Activated naive CD8-positive, alpha-beta T cell treated with anti-CD3 and anti-CD28 coated beads, Interleukin-2, amount 50 U/mL, for 24 hours (primary cell): ENCODE data around the gene RCOR1.
"Not testable (repeated sequence)": the region's sequence is repeated elsewhere in the genome, so short reads cannot be mapped to it uniquely, and the experiment has no call there.

Experiments
- ATAC-seq: fragments of 150-1000 bp; cut with Tn5 transposase; one replicate; pipeline ENCODE4 v1.10.0; 2021
- DNase-seq: peaks from one replicate; pipeline ENCODE4 v3.0.0; 2021
- H3K27ac Mint-ChIP-seq: one replicate; pipeline ENCODE4 v1.8.0; 2021; ENCODE audit warnings: mild to moderate bottlenecking, mixed read lengths
- H3K27me3 Mint-ChIP-seq: one replicate; pipeline ENCODE4 v1.8.0; 2021; ENCODE audit warnings: mixed read lengths
- H3K36me3 Mint-ChIP-seq: one replicate; pipeline ENCODE4 v1.8.0; 2021; ENCODE audit warnings: low read depth, mixed read lengths
- H3K4me1 Mint-ChIP-seq: one replicate; pipeline ENCODE4 v1.8.0; 2021; ENCODE audit warnings: mixed read lengths
- H3K4me3 Mint-ChIP-seq: one replicate; pipeline ENCODE4 v1.8.0; 2021; ENCODE audit warnings: mild to moderate bottlenecking, moderate library complexity, mixed read lengths
- H3K9me3 Mint-ChIP-seq: one replicate; pipeline ENCODE4 v1.8.0; 2021; ENCODE audit warnings: mixed read lengths

The RCOR1 gene

DNA sequence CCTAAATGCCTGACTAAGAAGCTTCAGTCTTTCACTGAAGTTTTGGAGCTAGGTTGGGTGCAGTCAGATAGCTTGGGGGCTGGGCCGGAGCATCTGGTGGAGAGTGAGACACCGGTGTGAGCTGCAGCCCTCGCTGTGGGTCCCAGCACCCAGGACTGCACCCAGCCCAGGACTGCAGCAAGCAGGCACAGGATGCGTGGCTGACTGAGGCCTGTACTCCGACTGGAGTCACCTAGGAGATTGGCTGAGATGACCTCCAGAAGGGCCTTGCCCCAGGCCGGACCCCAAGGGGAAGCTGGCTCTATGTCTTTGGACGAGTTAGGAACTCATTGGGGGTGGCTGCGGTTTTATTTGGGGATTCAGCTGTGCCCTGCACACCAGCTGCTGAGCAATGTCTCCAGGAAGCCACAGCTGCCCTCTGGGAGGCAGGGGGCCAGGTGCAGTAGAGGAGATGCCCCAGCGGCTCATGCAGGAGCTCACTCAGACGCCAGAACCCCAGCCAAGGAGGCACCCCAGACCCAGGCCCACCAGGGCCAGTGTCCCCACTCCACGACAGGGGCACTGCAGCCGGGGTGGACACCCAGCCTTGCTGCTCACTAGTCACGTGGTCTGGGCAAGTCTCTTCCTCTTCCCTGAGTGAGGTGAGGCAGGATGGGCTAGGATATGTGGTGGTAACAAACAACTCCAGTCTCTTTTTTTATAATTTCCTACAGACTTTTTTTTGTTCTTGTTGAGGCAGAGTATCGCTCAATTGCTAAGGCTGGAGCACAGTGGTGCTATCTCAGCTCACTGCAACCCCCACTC, 31.8 kb upstream of the RCOR1 start:
- Mint-ChIP-seq H3K9me3 (no peaks in the 10 kb centered on the region), H3K4me1 (peaks cover 6% of the 10 kb centered on the region), H3K4me3 (no peak overlapping the region), H3K36me3 (no peaks in the 10 kb centered on the region), H3K27me3 (no peaks in the 10 kb centered on the region), H3K27ac (no peak overlapping the region)
- no peak for ATAC-seq
- no peak for DNase-seq

DNA sequence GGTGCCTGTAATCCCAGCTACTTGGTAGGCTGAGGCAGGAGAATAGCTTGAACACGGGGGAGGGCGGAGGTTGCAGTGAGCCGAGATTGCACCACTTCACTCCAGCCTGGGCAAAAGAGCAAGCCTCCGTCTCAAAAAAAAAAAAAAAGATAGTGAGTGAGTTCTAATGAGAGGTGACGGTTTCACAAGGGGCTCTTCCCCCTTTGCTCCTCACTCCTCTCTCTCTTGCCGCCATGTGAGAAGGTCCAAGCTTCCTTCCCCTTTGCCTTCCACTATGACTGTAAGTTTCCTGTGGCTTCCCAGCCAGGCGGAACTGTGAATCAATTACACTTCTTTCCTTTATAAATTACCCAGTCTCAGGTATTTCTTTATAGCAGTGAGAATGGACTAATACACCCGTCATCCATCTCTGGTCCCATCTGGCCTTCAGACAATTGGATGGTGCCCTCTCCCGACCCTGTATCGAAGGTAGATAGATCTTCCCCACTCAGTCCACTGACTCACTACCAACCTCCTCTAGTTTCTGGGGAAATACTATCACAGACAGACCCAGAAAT, 27.0 kb upstream of the RCOR1 start:
- H3K9me3 Mint-ChIP-seq, result no peaks in the 10 kb centered on the region
- H3K27me3 Mint-ChIP-seq, result no peaks in the 10 kb centered on the region
- H3K36me3 Mint-ChIP-seq, result no peaks in the 10 kb centered on the region
- H3K4me3 Mint-ChIP-seq, result no peak overlapping the region
- peaks cover 19% of the 10 kb centered on the region for H3K4me1 Mint-ChIP-seq
- H3K27ac Mint-ChIP-seq, result no peak overlapping the region
- DNase-seq (no peak), ATAC-seq (no peak)

DNA sequence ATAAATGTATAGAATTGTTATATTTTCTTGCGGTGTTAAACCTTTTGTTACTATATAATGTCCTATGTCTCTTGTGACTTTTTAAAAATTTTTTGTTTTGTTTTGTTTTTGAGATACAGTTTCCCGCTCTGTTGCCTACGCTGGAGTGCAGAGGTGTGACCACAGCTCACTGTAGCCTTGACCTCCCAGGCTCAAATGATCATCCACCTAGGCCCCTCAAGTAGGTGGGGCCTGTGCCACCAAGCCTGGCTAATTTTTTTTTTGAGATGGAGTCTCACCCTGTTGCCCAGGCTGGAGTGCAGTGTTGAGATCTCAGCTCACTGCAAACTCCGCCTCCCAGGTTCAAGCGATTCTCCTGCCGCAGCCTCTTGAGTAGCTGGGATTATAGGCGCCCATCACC, 26.5 kb upstream of the RCOR1 start:
- no peak for ATAC-seq
- Mint-ChIP-seq H3K36me3 (no peaks in the 10 kb centered on the region), H3K4me3 (no peak overlapping the region), H3K4me1 (peaks cover 17% of the 10 kb centered on the region), H3K9me3 (no peaks in the 10 kb centered on the region), H3K27me3 (no peaks in the 10 kb centered on the region), H3K27ac (no peak overlapping the region)
- no peak for DNase-seq

DNA sequence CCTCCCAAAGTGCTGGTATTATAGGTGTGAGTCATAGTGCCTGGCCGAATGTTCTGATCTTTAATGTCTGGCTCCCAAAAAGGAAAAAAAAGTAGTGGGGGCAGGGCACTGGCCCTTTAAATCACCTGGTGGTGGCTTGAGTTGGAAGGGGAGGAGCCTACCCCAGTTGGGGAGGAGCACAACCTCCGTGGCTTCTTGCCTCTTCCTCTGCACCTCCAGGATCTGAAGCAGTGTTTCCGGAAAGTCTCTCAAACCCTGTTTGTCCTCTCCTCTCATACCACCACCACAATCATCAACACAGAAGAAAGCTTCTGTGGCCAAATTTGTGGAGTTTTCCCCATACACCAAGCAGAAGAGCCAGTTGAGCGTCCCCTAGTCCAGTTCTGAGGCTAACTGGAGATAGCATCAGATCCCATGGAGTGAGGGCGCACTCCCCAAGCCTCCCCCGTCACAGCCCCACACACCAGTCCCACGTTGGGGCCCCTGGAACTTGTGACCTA, 24.3 kb upstream of the RCOR1 start:
- Mint-ChIP-seq H3K4me1 (peaks cover 17% of the 10 kb centered on the region), H3K27me3 (no peaks in the 10 kb centered on the region), H3K4me3 (peak overlapping the region; percentile 12), H3K9me3 (no peaks in the 10 kb centered on the region), H3K36me3 (no peaks in the 10 kb centered on the region), H3K27ac (peak overlapping the region; percentile 9)
- DNase-seq (peak; percentile 48), ATAC-seq (peak; percentile 82)

DNA sequence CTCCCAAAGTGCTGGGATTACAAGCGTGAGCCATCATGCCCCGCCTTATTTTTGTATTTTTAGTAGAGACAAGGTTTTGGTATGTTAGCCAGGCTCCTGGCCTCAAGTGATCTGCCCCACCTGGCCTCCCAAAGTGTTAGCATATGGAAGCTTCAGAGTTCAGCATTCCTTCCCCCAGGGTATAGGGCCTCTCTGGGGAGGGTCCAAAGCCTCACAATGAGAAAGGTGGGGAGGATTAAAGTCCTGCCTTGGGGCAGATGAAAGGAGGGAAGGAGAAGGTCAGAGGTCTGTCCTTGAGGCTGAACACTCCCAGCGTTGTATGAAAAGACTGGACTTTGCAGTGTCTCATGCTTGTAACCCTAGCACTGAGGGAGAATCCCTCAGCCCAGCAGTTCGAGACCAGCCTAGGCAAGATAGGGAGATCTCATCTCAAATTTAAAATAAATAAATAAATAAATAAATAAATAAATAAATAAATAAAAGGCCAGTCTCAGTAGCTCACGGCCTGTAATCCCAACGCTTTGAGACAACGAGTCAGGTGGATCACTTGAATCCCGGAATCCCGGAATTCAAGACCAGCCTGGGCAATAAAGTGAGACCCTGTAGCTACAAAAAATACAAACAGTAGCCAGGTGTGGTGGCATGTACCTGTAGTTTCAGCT, 22.0 kb upstream of the RCOR1 start:
- Mint-ChIP-seq H3K27ac (no peak overlapping the region), H3K36me3 (no peaks in the 10 kb centered on the region), H3K4me1 (peaks cover 24% of the 10 kb centered on the region), H3K4me3 (no peak overlapping the region), H3K9me3 (no peaks in the 10 kb centered on the region), H3K27me3 (no peaks in the 10 kb centered on the region)
- ATAC-seq (no peak), DNase-seq (no peak)

DNA sequence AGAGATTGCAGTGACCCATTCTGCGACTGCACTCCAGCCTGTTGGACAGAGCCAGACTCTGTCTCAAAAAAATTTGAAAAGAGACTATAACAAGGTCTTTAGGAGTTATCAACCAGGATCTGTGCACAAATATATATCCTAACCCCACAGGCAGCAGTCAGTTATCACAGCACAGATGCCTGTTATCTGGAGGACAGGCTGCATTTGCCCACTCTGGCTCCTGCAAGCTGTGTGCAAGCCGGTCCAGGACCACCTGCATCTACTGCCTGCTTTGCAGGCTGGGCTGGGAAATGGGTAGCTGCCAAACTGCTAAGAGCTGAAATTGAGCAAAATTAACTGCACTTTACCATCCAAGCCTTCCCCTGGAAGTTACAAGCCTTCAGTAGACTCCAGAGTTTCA, 21.4 kb upstream of the RCOR1 start:
- Mint-ChIP-seq H3K36me3 (no peaks in the 10 kb centered on the region), H3K27me3 (no peaks in the 10 kb centered on the region), H3K9me3 (no peaks in the 10 kb centered on the region), H3K4me3 (no peak overlapping the region), H3K4me1 (peaks cover 21% of the 10 kb centered on the region), H3K27ac (no peak overlapping the region)
- no peak for DNase-seq
- ATAC-seq, result no peak

GRCh38 chr14:102571478-102572042, 20.9 kb upstream of the RCOR1 start:
- H3K4me3 Mint-ChIP-seq, result no peak overlapping the region
- H3K9me3 Mint-ChIP-seq, result no peaks in the 10 kb centered on the region
- no peaks in the 10 kb centered on the region for H3K36me3 Mint-ChIP-seq
- DNase-seq (no peak), ATAC-seq (no peak)
- H3K4me1 Mint-ChIP-seq, result peaks cover 21% of the 10 kb centered on the region
- H3K27ac Mint-ChIP-seq, result no peak overlapping the region
- H3K27me3 Mint-ChIP-seq, result no peaks in the 10 kb centered on the region

GRCh38 chr14:102573161-102573560, 19.3 kb upstream of the RCOR1 start:
- not testable (repeated sequence) for ATAC-seq, H3K36me3 Mint-ChIP-seq, H3K9me3 Mint-ChIP-seq, H3K4me3 Mint-ChIP-seq, H3K27me3 Mint-ChIP-seq, H3K27ac Mint-ChIP-seq, DNase-seq
- H3K4me1 Mint-ChIP-seq, result peaks cover 16% of the 10 kb centered on the region

- DNase-seq (no peak), ATAC-seq (no peak)
- Mint-ChIP-seq H3K27ac (no peak overlapping the region), H3K4me1 (peaks cover 11% of the 10 kb centered on the region), H3K4me3 (no peak overlapping the region), H3K9me3 (no peaks in the 10 kb centered on the region), H3K27me3 (no peaks in the 10 kb centered on the region), H3K36me3 (no peaks in the 10 kb centered on the region)
These were observed 18.8 kb upstream of the RCOR1 start for GRCh38 chr14:102573591-102574046.

DNA sequence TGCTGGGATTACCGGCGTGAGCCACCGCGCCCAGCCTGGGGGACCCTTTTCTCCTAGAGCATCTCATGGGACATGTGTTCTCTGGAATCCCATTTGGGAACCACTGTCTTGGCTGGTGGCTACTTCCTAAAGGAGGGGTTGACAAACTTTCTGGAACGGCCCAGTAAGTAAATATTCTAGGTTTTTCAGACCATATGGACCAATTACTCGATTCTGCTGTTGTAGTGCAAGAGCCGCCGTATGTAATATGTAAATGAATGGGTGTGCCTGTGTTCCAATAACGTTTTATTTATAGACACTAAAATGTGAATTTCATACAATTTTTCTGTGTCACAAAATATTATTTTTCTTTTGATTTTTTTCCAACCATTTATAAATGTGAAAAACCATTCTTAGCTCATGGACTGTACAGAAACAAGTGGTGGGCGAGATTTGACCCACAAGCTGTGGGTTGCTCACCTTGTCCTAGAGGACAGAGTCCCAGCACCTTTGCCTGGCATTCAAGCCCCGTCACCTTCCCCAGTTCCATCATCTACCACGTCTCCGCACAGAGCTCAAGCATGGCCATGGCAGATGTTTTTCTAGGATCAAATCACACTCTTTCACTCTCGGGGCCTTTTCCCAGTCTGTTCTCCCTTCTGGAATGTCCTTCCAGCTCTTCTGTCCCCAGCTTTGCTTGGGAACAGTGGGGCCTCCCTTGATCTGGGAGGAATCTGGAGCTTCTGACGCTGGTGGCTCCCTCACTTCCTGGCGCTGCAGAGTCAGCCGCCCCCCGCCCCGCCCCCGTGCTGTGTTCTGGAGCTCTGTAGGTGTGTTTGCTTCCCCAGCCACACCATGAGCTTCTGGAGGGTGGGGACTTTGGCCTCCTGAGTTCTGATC, 17.9 kb upstream of the RCOR1 start:
- H3K27me3 Mint-ChIP-seq, result no peaks in the 10 kb centered on the region
- DNase-seq, result no peak
- no peak overlapping the region for H3K4me3 Mint-ChIP-seq
- no peak for ATAC-seq
- no peak overlapping the region for H3K27ac Mint-ChIP-seq
- H3K9me3 Mint-ChIP-seq, result no peaks in the 10 kb centered on the region
- no peaks in the 10 kb centered on the region for H3K36me3 Mint-ChIP-seq
- H3K4me1 Mint-ChIP-seq, result peaks cover 8% of the 10 kb centered on the region

- Mint-ChIP-seq H3K4me3 (no peak overlapping the region), H3K4me1 (peaks cover 8% of the 10 kb centered on the region), H3K27ac (no peak overlapping the region), H3K9me3 (no peaks in the 10 kb centered on the region), H3K36me3 (no peaks in the 10 kb centered on the region), H3K27me3 (no peaks in the 10 kb centered on the region)
- no peak for DNase-seq
- ATAC-seq, result no peak
These were observed 17.1 kb upstream of the RCOR1 start for GRCh38 chr14:102575160-102575845.

- H3K9me3 Mint-ChIP-seq, H3K27ac Mint-ChIP-seq, H3K4me3 Mint-ChIP-seq, H3K36me3 Mint-ChIP-seq, H3K4me1 Mint-ChIP-seq, H3K27me3 Mint-ChIP-seq, ATAC-seq, DNase-seq: not testable (repeated sequence)
These were observed 16.5 kb upstream of the RCOR1 start for GRCh38 chr14:102575846-102576428.

- DNase-seq, result no peak
- Mint-ChIP-seq H3K9me3 (no peaks in the 10 kb centered on the region), H3K36me3 (no peaks in the 10 kb centered on the region), H3K27me3 (no peaks in the 10 kb centered on the region), H3K4me1 (peaks cover 1% of the 10 kb centered on the region), H3K4me3 (no peak overlapping the region), H3K27ac (no peak overlapping the region)
- ATAC-seq, result no peak
These were observed 13.6 kb upstream of the RCOR1 start for GRCh38 chr14:102578821-102579220.
